ENCODE measurements around the gene TFCP2L1.
A peak's percentile ranks its signal among the peaks of the same experiment; 100 is the strongest.

TFCP2L1 gene

DNA sequence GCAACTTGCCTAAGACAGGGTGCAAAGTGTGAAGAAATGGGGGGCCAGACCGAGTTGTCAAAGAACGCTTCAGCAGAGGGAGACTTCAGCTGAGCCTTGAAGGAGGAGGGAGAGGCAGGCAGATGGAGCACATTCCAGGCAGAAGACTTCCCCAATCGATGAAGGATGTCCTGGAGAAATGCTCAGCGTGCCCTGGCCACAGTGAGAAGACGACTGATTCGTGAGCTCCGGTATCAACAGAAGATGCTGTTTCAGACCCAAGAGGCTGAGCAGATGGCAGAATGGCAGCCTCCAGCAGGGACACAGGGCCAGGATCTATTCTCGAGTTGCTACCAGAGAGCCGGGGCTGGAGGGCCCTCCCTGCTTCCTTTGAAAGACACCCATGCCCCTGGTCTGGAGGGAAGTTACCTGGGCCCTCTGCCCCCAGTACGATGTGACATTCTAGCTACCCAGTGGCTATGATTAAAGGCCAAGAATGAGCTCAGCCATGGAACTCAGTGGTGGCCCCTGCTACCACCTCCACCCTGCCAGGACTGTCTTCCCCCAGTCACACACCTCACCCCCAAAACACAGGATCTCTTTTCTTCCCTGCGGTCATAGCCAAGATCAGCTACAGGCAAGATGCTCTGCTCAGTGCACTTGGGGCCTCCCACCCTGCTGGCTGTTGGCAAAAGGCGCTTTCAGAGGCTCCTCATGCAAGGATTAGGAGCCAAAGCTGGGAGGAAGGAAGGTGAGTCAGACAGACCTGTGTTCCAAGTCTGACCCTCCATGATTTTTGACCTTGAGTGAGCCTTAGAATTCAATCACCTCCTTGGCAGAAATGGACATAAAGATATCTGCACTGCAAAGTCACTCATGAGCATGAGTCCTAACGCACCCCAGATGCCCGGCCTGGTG is 84.3 kb downstream of the TFCP2L1 start:
- no peaks in the 10 kb centered on the region for H3K36me3 ChIP-seq (ENCODE audit: control insufficient read depth, insufficient read depth, low read length, severe bottlenecking)
- H3K4me1 ChIP-seq (ENCODE audit: control insufficient read depth, insufficient read depth, low read length) = peaks cover 28% of the 10 kb centered on the region
- no peak for DNase-seq (ENCODE audit: low read depth)
- no peak overlapping the region for H3K4me3 ChIP-seq (ENCODE audit: low read length)
- H3K9me3 ChIP-seq (ENCODE audit: control insufficient read depth, low read length) = no peaks in the 10 kb centered on the region
- no peak overlapping the region for H3K9ac ChIP-seq (ENCODE audit: low read length)
- H3K27me3 ChIP-seq (replicated peaks; ENCODE audit: control insufficient read depth, insufficient read depth, low read length) = peaks cover 14% of the 10 kb centered on the region

DNA sequence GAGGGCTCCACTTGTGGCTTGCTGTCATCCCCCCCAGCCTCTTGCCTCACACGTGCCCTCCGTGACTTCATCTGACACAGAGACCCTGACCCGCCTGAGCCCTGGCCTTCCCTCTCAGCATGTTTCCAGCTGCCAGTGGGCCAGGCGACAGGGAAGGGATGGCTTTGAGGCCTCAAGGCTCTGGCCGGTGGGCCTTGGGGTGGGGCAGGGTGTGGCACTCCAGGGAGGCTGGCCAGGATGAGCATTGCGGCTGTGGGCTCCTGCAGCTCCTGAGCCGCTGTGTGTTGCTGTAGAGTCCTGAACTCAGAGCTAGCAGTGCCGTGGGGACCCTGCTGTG is 85.0 kb downstream of the TFCP2L1 start:
- Histone ChIP-seq H3K36me3 (ENCODE audit: control insufficient read depth, insufficient read depth, low read length, severe bottlenecking) (no peaks in the 10 kb centered on the region), H3K4me3 (ENCODE audit: low read length) (no peak overlapping the region)

DNA sequence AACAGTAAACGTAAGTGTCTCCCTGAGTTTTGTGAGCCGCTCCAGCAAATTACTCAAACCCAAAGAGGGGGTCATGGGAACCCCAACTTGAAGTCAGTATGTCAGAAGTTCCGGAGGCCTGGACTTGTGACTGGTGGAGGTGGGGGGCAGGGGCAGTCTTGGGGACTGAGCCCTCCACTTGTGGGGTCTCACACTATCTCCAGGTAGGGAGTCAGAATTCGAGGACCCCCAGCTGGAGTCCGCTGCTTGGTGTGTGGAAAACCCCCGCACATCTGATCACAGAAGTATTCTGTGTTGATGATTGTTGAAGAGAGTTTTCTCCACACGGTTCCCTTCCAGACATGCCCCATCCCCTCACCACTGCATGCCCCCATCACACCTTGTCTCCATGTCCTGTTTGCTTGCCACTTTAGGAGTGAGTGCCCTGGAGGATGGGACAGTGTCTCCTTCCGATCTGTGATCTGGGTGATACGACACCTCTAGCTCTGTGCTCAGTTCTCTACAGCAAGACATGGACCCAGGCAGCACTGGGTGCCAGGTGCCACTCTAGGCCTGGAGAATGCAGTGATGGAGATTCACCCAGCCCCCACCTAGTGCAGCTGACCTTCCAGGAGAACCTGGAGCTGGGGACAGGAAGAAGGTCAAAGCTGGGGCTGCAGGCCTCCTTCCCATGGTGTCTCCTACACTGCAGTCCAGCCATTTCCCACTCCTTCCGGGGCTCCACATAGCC is 85.6 kb downstream of the TFCP2L1 start:
- Histone ChIP-seq H3K27me3 (replicated peaks; ENCODE audit: control insufficient read depth, insufficient read depth, low read length) (peaks cover 16% of the 10 kb centered on the region), H3K9ac (ENCODE audit: low read length) (no peak overlapping the region), H3K36me3 (ENCODE audit: control insufficient read depth, insufficient read depth, low read length, severe bottlenecking) (no peaks in the 10 kb centered on the region), H3K4me3 (ENCODE audit: low read length) (no peak overlapping the region), H3K9me3 (ENCODE audit: control insufficient read depth, low read length) (no peaks in the 10 kb centered on the region), H3K4me1 (ENCODE audit: control insufficient read depth, insufficient read depth, low read length) (peaks cover 28% of the 10 kb centered on the region)
- no peak for DNase-seq (ENCODE audit: low read depth)

More for the DNA sequence above, 85.0 kb downstream of the TFCP2L1 start:
- Histone ChIP-seq H3K4me1 (ENCODE audit: control insufficient read depth, insufficient read depth, low read length) (peaks cover 28% of the 10 kb centered on the region), H3K27me3 (replicated peaks; ENCODE audit: control insufficient read depth, insufficient read depth, low read length) (peaks cover 14% of the 10 kb centered on the region), H3K9me3 (ENCODE audit: control insufficient read depth, low read length) (no peaks in the 10 kb centered on the region), H3K9ac (ENCODE audit: low read length) (no peak overlapping the region)
- DNase-seq (ENCODE audit: low read depth) = no peak

DNA sequence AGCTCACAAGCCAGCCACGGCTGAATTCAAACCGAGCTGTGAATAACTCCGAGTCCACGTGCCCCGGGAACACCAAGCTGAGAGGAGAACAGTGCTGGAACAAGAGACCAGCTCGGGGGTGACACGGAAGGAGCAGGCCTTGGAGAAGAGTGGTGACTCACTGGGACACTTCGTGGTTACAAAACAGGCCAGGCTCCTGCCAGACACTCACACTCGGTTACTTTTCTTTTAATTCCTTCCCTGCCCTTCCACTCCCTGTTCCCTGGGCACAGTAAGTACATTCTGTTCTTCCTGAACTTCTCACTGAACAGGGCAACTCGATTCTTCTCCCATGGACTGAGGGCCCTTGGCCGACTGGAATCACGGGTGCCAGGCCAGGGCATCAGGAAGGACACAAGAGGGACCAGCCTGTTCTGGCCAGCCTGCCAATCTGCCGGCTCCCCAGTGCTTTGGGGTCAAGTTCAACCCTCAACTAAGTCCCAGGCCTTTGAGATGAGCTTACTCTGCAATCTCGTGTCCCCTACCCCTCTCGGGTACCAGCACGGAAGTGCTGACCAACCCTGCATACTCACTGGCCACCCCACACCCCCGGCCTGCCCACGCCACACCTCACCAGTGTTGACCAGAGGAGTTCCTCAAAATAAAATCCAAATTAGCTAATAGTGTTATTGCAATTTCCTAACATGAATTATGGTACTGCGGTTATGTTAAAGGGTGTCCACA is 87.5 kb downstream of the TFCP2L1 start:
- Histone ChIP-seq H3K4me1 (ENCODE audit: control insufficient read depth, insufficient read depth, low read length) (peaks cover 28% of the 10 kb centered on the region), H3K27me3 (replicated peaks; ENCODE audit: control insufficient read depth, insufficient read depth, low read length) (peaks cover 10% of the 10 kb centered on the region), H3K9ac (ENCODE audit: low read length) (peak overlapping the region; percentile 37), H3K9me3 (ENCODE audit: control insufficient read depth, low read length) (no peaks in the 10 kb centered on the region), H3K36me3 (ENCODE audit: control insufficient read depth, insufficient read depth, low read length, severe bottlenecking) (no peaks in the 10 kb centered on the region), H3K4me3 (ENCODE audit: low read length) (no peak overlapping the region)
- peak; percentile 84 for DNase-seq (ENCODE audit: low read depth)

DNA sequence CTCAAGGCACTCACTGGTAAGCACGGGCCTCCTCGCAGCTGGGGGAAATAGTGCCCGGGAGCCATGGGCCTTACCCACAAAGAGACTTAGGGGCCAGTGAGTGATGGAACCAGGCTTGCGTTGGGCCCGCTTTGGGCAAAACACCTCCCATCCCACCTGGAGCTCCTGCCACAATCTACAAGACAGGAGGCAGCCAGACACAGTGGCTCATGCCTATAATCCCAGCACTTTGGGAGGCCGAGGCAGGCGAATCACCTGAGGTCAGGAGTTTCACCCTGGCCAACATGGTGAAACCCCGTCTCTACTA is 88.2 kb downstream of the TFCP2L1 start:
- Histone ChIP-seq H3K9me3 (ENCODE audit: control insufficient read depth, low read length) (no peaks in the 10 kb centered on the region), H3K4me3 (ENCODE audit: low read length) (no peak overlapping the region), H3K4me1 (ENCODE audit: control insufficient read depth, insufficient read depth, low read length) (peaks cover 28% of the 10 kb centered on the region), H3K36me3 (ENCODE audit: control insufficient read depth, insufficient read depth, low read length, severe bottlenecking) (no peaks in the 10 kb centered on the region), H3K27me3 (replicated peaks; ENCODE audit: control insufficient read depth, insufficient read depth, low read length) (peaks cover 10% of the 10 kb centered on the region), H3K9ac (ENCODE audit: low read length) (peak overlapping the region; percentile 23)
- no peak for DNase-seq (ENCODE audit: low read depth)

DNA sequence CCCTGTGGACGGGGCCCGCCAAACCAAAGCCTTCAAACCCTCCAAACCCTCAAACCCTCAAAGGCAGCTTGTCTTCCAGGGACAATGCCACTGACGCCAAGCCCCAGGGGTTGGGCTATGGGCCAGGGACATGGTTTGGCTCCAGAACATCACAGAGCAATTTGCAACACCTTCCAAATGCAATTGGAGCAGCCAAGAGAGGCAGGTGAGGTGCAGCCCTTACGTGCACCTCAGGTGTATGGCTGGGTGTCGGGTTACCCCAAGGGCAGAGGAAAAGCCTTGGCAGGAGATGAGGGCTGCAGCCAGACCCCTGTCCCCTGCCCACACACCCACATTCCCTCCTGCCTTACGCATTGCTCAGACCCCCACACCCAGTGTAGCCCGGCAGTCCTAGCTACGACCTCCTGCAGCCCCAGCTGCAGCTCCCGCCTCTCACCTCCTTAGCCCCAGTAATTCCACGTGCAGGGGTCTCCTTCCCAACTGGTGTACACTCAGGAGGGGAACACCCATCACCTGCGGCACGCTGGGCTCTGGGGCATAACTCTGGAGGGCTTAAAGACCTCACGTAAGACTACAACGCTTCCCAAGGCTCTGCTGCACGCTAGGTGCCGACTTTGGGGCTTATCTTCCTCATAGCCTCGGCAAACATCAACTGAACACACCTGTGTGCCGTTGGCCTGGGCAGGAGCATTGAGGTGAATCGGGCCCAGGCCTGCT is 88.7 kb downstream of the TFCP2L1 start:
- H3K4me3 ChIP-seq (ENCODE audit: low read length) = no peak overlapping the region
- H3K9ac ChIP-seq (ENCODE audit: low read length) = no peak overlapping the region
- peaks cover 28% of the 10 kb centered on the region for H3K4me1 ChIP-seq (ENCODE audit: control insufficient read depth, insufficient read depth, low read length)
- H3K36me3 ChIP-seq (ENCODE audit: control insufficient read depth, insufficient read depth, low read length, severe bottlenecking) = no peaks in the 10 kb centered on the region
- H3K27me3 ChIP-seq (replicated peaks; ENCODE audit: control insufficient read depth, insufficient read depth, low read length) = peaks cover 10% of the 10 kb centered on the region
- DNase-seq (ENCODE audit: low read depth) = no peak
- no peaks in the 10 kb centered on the region for H3K9me3 ChIP-seq (ENCODE audit: control insufficient read depth, low read length)

DNA sequence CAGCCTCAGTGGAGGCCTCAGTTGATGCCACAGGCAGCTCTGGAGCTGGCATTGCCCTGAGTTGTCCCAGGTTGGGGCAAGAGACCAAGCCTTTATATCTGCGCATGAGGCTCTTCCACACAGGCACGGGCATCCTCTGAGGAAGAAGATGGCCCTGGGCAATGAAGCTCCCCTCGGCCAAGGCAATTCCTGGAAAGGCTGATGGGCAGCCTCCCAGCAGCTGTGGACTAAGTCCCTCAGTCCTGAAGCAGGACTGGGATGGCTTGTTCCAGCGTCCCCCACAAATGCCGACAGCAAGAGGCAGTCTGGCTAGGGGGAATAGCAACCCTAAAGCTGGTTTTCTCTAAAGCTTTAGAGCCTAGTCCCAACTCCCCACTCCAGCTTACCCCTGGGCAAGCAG is 90.0 kb downstream of the TFCP2L1 start:
- peaks cover 10% of the 10 kb centered on the region for H3K27me3 ChIP-seq (replicated peaks; ENCODE audit: control insufficient read depth, insufficient read depth, low read length)
- H3K4me3 ChIP-seq (ENCODE audit: low read length) = no peak overlapping the region
- H3K4me1 ChIP-seq (ENCODE audit: control insufficient read depth, insufficient read depth, low read length) = peaks cover 28% of the 10 kb centered on the region
- H3K9ac ChIP-seq (ENCODE audit: low read length) = no peak overlapping the region
- no peaks in the 10 kb centered on the region for H3K9me3 ChIP-seq (ENCODE audit: control insufficient read depth, low read length)
- no peak for DNase-seq (ENCODE audit: low read depth)
- H3K36me3 ChIP-seq (ENCODE audit: control insufficient read depth, insufficient read depth, low read length, severe bottlenecking) = no peaks in the 10 kb centered on the region

DNA sequence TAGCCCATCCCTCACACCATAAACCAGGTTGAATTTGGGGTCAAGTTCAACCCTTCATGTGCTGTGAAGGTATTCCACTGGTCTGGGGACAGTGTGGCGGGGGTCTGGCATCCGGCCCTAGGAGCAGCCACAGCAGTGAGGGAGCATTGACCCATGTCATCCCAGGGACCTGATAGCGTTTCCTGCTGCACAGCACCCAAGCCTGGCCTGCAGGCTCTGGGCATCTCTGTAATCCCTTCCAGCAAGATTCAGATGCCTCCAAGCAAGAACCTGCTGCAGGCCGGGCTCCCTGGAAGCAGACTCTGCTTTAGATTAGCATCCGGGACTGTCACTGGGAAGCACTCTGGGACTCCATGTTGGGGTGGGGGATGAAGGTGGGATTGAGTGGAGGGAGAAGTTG is 90.4 kb downstream of the TFCP2L1 start:
- Histone ChIP-seq H3K4me3 (ENCODE audit: low read length) (no peak overlapping the region), H3K4me1 (ENCODE audit: control insufficient read depth, insufficient read depth, low read length) (peaks cover 28% of the 10 kb centered on the region), H3K9me3 (ENCODE audit: control insufficient read depth, low read length) (no peaks in the 10 kb centered on the region), H3K36me3 (ENCODE audit: control insufficient read depth, insufficient read depth, low read length, severe bottlenecking) (no peaks in the 10 kb centered on the region), H3K27me3 (replicated peaks; ENCODE audit: control insufficient read depth, insufficient read depth, low read length) (peaks cover 10% of the 10 kb centered on the region), H3K9ac (ENCODE audit: low read length) (no peak overlapping the region)
- DNase-seq (ENCODE audit: low read depth) = no peak

DNA sequence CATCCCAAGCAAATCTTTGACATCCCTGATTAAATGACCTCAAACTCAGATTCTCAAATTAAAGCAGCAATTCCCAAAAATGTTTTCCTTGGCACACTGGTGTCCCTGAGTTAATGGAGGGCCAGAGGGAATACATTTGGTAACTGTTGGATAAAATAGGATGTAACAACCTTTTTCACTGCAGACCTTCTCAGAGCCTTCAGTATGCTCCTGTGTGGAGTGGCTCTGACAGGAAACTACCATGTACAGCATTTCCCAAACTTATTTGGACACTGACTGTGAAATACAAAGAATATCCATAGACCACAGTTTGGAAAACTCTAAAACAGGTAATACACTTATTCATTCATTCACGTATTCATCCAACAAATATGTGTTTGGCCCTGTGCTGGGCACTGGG is 91.8 kb downstream of the TFCP2L1 start:
- H3K9ac ChIP-seq (ENCODE audit: low read length) = no peak overlapping the region
- peaks cover 7% of the 10 kb centered on the region for H3K27me3 ChIP-seq (replicated peaks; ENCODE audit: control insufficient read depth, insufficient read depth, low read length)
- H3K9me3 ChIP-seq (ENCODE audit: control insufficient read depth, low read length) = no peaks in the 10 kb centered on the region
- H3K36me3 ChIP-seq (ENCODE audit: control insufficient read depth, insufficient read depth, low read length, severe bottlenecking) = no peaks in the 10 kb centered on the region
- peaks cover 32% of the 10 kb centered on the region for H3K4me1 ChIP-seq (ENCODE audit: control insufficient read depth, insufficient read depth, low read length)
- no peak overlapping the region for H3K4me3 ChIP-seq (ENCODE audit: low read length)
- DNase-seq (ENCODE audit: low read depth) = no peak

DNA sequence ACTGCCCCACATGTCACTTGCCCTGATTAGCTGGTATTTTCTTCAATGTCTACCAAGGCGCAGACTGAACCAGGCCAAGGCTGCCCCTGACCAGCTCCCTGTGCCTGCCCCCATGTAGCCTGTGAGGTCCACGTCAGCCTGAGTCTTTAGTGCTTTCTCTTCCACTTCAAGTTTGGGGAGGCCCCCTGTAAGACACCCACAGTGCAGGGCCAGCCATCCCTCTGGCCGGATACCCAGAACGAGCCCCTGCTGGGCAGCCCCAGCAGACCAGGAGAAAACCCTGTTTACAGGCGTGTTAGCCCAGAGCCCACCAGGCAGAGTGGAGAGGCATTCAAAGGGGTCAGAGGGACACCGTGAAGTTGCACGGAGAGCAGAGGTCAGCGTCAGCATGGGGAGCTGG is 92.4 kb downstream of the TFCP2L1 start:
- H3K9ac ChIP-seq (ENCODE audit: low read length) = no peak overlapping the region
- H3K27me3 ChIP-seq (replicated peaks; ENCODE audit: control insufficient read depth, insufficient read depth, low read length) = peaks cover 7% of the 10 kb centered on the region
- H3K36me3 ChIP-seq (ENCODE audit: control insufficient read depth, insufficient read depth, low read length, severe bottlenecking) = no peaks in the 10 kb centered on the region
- H3K4me3 ChIP-seq (ENCODE audit: low read length) = no peak overlapping the region
- peaks cover 27% of the 10 kb centered on the region for H3K4me1 ChIP-seq (ENCODE audit: control insufficient read depth, insufficient read depth, low read length)
- DNase-seq (ENCODE audit: low read depth) = no peak
- H3K9me3 ChIP-seq (ENCODE audit: control insufficient read depth, low read length) = no peaks in the 10 kb centered on the region

Measured in adipocyte (in vitro differentiated cells).